LoVo (cell line): Measurements from ENCODE around the gene SLC6A12.

Experiments used
- DNase-seq: peaks from one replicate; pipeline ENCODE4 v3.0.0-alpha.2; 2016; ENCODE audit warnings: low spot score

SLC6A12 gene

GRCh38 chr12:215116-215515 is 1.2 kb upstream of the SLC6A12 start:
- DNase-seq = no peak

GRCh38 chr12:213527-213932 is 427 bp downstream of the SLC6A12 start:
- no peak for DNase-seq

GRCh38 chr12:212715-213526 is 1.0 kb downstream of the SLC6A12 start:
- DNase-seq = no peak

GRCh38 chr12:212415-212714 is 1.6 kb downstream of the SLC6A12 start:
- no peak for DNase-seq

- no peak for DNase-seq
These were observed 2.1 kb downstream of the SLC6A12 start for GRCh38 chr12:211639-212414.

- DNase-seq = no peak
These were observed 2.9 kb downstream of the SLC6A12 start for GRCh38 chr12:211142-211465.

GRCh38 chr12:210277-211141 is 3.4 kb downstream of the SLC6A12 start:
- no peak for DNase-seq

GRCh38 chr12:209851-210250 is 4.1 kb downstream of the SLC6A12 start:
- no peak for DNase-seq

- DNase-seq = no peak
These were observed 4.7 kb downstream of the SLC6A12 start for GRCh38 chr12:209246-209645.

GRCh38 chr12:208813-209212 is 5.1 kb downstream of the SLC6A12 start:
- DNase-seq = no peak

GRCh38 chr12:207804-208203 is 6.2 kb downstream of the SLC6A12 start:
- DNase-seq = no peak

- no peak for DNase-seq
These were observed 7.1 kb downstream of the SLC6A12 start for GRCh38 chr12:206746-207440.

GRCh38 chr12:205026-205425 is 8.9 kb downstream of the SLC6A12 start:
- no peak for DNase-seq

GRCh38 chr12:204261-204678 is 9.7 kb downstream of the SLC6A12 start:
- no peak for DNase-seq

GRCh38 chr12:203462-204260 is 10.3 kb downstream of the SLC6A12 start:
- no peak for DNase-seq

- DNase-seq = no peak
These were observed 10.9 kb downstream of the SLC6A12 start for GRCh38 chr12:203074-203461.

GRCh38 chr12:202081-202731 is 11.8 kb downstream of the SLC6A12 start:
- DNase-seq = no peak

- no peak for DNase-seq
These were observed 12.6 kb downstream of the SLC6A12 start for GRCh38 chr12:201361-201760.

- no peak for DNase-seq
These were observed 15.3 kb downstream of the SLC6A12 start for GRCh38 chr12:198705-199104.

- no peak for DNase-seq
These were observed 15.9 kb downstream of the SLC6A12 start for GRCh38 chr12:197911-198695.
